ENCODE measurements around the gene ZNF227. TPM values are rescaled to one million over a fixed set of nuclear protein-coding genes. Genes with fewer than 3 reads are reported as not detected.

The ZNF227 gene
- total and polyA plus RNA-seq, 9 of the 15 experiments (the other 6 are each of a cell fraction or from before 2014, with no cell fraction given), result 3.0 to 15.1 (median 10.0) TPM

DNA sequence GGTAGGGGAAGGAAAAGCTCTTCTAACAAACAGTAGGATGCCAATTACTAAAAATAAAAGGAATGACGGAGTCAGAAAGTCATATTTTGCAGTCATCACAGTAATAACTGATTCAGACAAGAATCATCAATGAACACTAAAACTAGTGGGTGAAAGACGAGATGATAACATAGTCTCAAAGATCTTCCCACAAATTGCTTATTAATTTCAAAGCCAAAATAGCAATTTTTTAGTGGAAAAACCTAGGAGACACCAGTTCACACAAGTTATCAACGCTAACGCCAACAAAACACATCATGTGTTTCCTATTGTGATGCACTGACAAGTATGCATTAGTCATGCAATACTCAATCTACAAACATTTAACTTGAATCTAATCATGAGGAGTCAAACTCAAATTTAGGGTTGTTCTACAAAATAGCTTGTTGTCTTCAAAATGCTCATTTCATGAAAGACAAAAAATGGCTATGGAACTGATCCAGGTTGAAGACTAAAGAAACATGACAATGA, 65.9 kb downstream of the ZNF227 start:
- ATAC-seq, result no peak
- Histone ChIP-seq H3K27ac (ENCODE audit: extremely low read depth, low read depth, low read length) (no peak overlapping the region), H2AFZ (ENCODE audit: low read depth, low read length) (no peak overlapping the region), H3K4me3 (no peak overlapping the region), H3K79me2 (ENCODE audit: control insufficient read depth, insufficient read depth, low read length) (no peaks in the 10 kb centered on the region), H3K9me1 (ENCODE audit: control insufficient read depth, insufficient read depth, low read length) (no peaks in the 10 kb centered on the region), H3K27me3 (ENCODE audit: control insufficient read depth in 2 of 2, insufficient read depth in 2 of 2, low read length in 2 of 2) (no peaks in the 10 kb centered on the region), H3K36me3 (ENCODE audit: control insufficient read depth, insufficient read depth, low read length) (no peaks in the 10 kb centered on the region), H3K9me3 (replicated peaks; ENCODE audit: control insufficient read depth, insufficient read depth, low read depth, low read length) (0 out of 2 replicates have a peak, but pooled peaks cover 1% of the 10 kb centered on the region), H3K9ac (ENCODE audit: insufficient read depth in 1 of 2, low read depth in 2 of 2, low read length in 2 of 2) (no peak overlapping the region), H3K4me1 (replicated peaks in 1 of 2; ENCODE audit: control insufficient read depth in 2 of 2, insufficient read depth in 2 of 2, low read length in 2 of 2) (no peaks in the 10 kb centered on the region), H4K20me1 (replicated peaks; ENCODE audit: control insufficient read depth, insufficient read depth, low read length) (no peaks in the 10 kb centered on the region), H3K4me2 (ENCODE audit: insufficient read depth, low read length) (no peak overlapping the region)
- TF ChIP-seq ZNF354B (CRISPR knock-in tag; IDR thresholded peaks at IDR 0.05), result no peak
- intact Hi-C loops (cut with micrococcal nuclease), result no loop called here
- ChIA-PET CTCF (ENCODE audit: low intra/inter-chr PET ratio) (no interaction called here), POLR2A (no interaction called here)
- in situ Hi-C loops (cut with MboI), result no loop called here
- BruUV-seq (replicated peaks), result no TSS peak
- no peak for FAIRE-seq
- 4% methylated on average over 4 of the region's 4 CpGs for WGBS (ENCODE audit: insufficient coverage, low coverage, missing lambda C conversion rate)
- no peak for DNase-seq (ENCODE audit: extremely low read depth in 1 of 4, low spot score in 3 of 4)

GRCh38 chr19:44280916-44281315, 68.6 kb downstream of the ZNF227 start:
- H3K27ac ChIP-seq (ENCODE audit: extremely low read depth, low read depth, low read length), result no peak overlapping the region
- H4K20me1 ChIP-seq (replicated peaks; ENCODE audit: control insufficient read depth, insufficient read depth, low read length), result no peaks in the 10 kb centered on the region
- intact Hi-C loops (cut with micrococcal nuclease), result no loop called here
- POLR2A ChIA-PET, result no interaction called here
- 0 out of 2 replicates have a peak, but pooled peaks cover 4% of the 10 kb centered on the region for H3K9me3 ChIP-seq (replicated peaks; ENCODE audit: control insufficient read depth, insufficient read depth, low read depth, low read length)
- no peak overlapping the region for H2AFZ ChIP-seq (ENCODE audit: low read depth, low read length)
- peak in 1 of 4 experiments; percentile 32 for DNase-seq (ENCODE audit: extremely low read depth in 1 of 4, low spot score in 3 of 4)
- no peak overlapping the region for H3K9ac ChIP-seq (ENCODE audit: insufficient read depth in 1 of 2, low read depth in 2 of 2, low read length in 2 of 2)
- no peak overlapping the region for H3K4me2 ChIP-seq (ENCODE audit: insufficient read depth, low read length)
- no peak overlapping the region for H3K4me3 ChIP-seq
- in situ Hi-C loops (cut with MboI), result no loop called here
- FAIRE-seq, result no peak
- WGBS (ENCODE audit: insufficient coverage, low coverage, missing lambda C conversion rate), result 5% methylated on average over 10 of the region's 10 CpGs
- H3K36me3 ChIP-seq (ENCODE audit: control insufficient read depth, insufficient read depth, low read length), result no peaks in the 10 kb centered on the region
- no peaks in the 10 kb centered on the region for H3K79me2 ChIP-seq (ENCODE audit: control insufficient read depth, insufficient read depth, low read length)
- CTCF ChIA-PET (ENCODE audit: low intra/inter-chr PET ratio), result no interaction called here
- BruUV-seq (replicated peaks), result no TSS peak
- H3K4me1 ChIP-seq (replicated peaks in 1 of 2; ENCODE audit: control insufficient read depth in 2 of 2, insufficient read depth in 2 of 2, low read length in 2 of 2), result no peaks in the 10 kb centered on the region
- no peak for ATAC-seq
- H3K27me3 ChIP-seq (ENCODE audit: control insufficient read depth in 2 of 2, insufficient read depth in 2 of 2, low read length in 2 of 2), result no peaks in the 10 kb centered on the region
- H3K9me1 ChIP-seq (ENCODE audit: control insufficient read depth, insufficient read depth, low read length), result no peaks in the 10 kb centered on the region
- TF ChIP-seq TCF3 (CRISPR knock-in tag; IDR thresholded peaks at IDR 0.05), result peak; percentile 24; the same call in 1 of the 2 replicates
- no peak for TF ChIP-seq HMG20A (CRISPR knock-in tag; conservative IDR thresholded peaks at IDR 0.05)
- TF ChIP-seq, protein P1, sequence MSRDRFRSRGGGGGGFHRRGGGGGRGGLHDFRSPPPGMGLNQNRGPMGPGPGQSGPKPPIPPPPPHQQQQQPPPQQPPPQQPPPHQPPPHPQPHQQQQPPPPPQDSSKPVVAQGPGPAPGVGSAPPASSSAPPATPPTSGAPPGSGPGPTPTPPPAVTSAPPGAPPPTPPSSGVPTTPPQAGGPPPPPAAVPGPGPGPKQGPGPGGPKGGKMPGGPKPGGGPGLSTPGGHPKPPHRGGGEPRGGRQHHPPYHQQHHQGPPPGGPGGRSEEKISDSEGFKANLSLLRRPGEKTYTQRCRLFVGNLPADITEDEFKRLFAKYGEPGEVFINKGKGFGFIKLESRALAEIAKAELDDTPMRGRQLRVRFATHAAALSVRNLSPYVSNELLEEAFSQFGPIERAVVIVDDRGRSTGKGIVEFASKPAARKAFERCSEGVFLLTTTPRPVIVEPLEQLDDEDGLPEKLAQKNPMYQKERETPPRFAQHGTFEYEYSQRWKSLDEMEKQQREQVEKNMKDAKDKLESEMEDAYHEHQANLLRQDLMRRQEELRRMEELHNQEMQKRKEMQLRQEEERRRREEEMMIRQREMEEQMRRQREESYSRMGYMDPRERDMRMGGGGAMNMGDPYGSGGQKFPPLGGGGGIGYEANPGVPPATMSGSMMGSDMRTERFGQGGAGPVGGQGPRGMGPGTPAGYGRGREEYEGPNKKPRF (IDR thresholded peaks at IDR 0.05; ENCODE audit: low read depth, low read length), result no peak
- no peak for TF ChIP-seq EWSR1 (IDR thresholded peaks at IDR 0.05; ENCODE audit: borderline replicate concordance, low read depth, partially characterized antibody)
- TF ChIP-seq STAT5A (IDR thresholded peaks at IDR 0.05; ENCODE audit: borderline replicate concordance, low read length), result no peak
- TF ChIP-seq CBFA2T3 (IDR thresholded peaks at IDR 0.05), result peak; percentile 33; the same call in 1 of the 2 replicates
- TF ChIP-seq SPI1 (IDR thresholded peaks at IDR 0.05; ENCODE audit: borderline replicate concordance, low read depth, low read length), result 0 out of 2 replicates have a peak, but pooled peaks have one; percentile 40
- no peak for TF ChIP-seq EP300 (IDR thresholded peaks at IDR 0.05; ENCODE audit: low read length)
- TF ChIP-seq TFE3 (CRISPR knock-in tag; IDR thresholded peaks at IDR 0.05), result no peak
- TF ChIP-seq HMGXB4 (CRISPR knock-in tag; IDR thresholded peaks at IDR 0.05), result no peak
